HG02885 (cell line): ENCODE measurements around the gene EPB41.
"Not testable (repeated sequence)": the region's sequence is repeated elsewhere in the genome, so short reads cannot be mapped to it uniquely, and the experiment has no call there.

Source experiments
- ATAC-seq: cut with Tn5 transposase; IDR thresholded peaks from one replicate; pipeline ENCODE4 v1.9.1; 2021; ENCODE audit warnings: mild to moderate bottlenecking; ENCODE audit not compliant: unreplicated experiment, poor library complexity

EPB41 gene

DNA sequence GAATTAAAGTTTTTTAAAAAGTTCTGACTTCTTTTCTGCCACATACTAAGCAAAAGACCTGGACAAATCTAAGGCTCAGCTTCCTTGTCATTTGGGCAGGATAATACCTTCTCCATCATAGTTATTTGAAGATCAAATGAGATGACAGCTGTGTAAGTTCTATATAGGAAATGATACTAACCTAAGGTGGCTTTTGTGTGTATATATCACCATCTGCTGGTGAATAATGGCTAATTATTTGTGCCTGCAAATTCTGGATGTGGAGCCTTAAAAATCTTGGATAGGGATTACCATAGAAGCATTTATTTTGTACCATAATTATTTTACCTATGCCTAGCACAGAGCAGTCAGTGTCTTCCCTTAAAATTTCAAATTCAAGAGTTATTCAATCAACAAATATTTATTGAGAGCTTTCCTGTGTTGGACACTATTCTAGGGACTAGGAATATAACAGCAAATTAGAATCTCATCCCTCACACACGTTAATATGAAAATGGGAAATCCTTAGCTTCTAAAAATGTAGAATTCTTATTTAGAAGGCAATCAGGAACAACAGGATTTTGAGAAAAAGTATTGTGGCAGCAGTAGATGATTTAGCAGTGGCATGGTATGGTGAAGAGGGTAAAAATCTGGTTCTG, 119.6 kb downstream of the EPB41 start:
- ATAC-seq, result no peak

- no peak for ATAC-seq
Measured at GRCh38 chr1:29043274-29043965, 129.1 kb downstream of the EPB41 start.

GRCh38 chr1:29044010-29044409, 129.6 kb downstream of the EPB41 start:
- no peak for ATAC-seq

DNA sequence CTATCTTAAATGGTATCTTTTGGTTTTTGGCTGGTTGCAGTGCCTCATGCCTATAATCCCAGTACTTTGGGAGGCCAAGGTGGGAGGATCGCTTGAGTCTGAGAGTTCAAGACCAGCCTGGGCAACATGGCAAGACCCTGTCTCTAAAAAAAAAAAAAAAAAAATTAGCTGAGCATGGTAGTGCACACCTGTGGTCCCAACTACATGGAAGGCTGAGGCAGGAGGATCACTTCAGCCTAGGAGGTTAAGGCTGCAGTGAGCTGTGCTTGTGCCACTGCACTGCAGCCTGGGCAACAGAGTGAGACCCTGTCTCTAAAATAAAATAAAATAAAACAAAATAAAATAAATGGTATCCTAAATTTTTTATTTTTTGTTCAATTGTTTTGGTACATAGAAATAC, 131.3 kb downstream of the EPB41 start:
- not testable (repeated sequence) for ATAC-seq

- ATAC-seq, result no peak
Measured at GRCh38 chr1:29047142-29047541, 132.8 kb downstream of the EPB41 start.

DNA sequence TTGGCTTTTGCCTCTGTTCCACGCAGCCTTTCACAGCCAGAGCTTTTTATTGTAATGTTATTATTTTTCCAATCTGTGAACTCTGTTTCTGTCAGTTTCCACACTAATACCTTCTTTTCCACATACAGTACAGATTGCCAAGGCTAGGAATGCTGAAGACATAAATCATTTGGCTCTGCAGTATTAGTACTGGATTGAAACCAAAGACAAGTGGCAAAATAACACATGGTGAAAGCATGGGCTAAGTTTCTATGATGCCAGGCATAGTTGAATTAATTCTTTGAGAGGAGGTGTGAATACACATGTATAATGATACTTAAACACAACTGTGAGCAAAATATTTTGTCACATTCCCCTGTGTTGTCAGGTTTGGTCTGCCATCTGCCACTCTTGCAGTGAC, 135.8 kb downstream of the EPB41 start:
- ATAC-seq, result no peak

GRCh38 chr1:29052100-29052499, 137.7 kb downstream of the EPB41 start:
- ATAC-seq, result no peak

DNA sequence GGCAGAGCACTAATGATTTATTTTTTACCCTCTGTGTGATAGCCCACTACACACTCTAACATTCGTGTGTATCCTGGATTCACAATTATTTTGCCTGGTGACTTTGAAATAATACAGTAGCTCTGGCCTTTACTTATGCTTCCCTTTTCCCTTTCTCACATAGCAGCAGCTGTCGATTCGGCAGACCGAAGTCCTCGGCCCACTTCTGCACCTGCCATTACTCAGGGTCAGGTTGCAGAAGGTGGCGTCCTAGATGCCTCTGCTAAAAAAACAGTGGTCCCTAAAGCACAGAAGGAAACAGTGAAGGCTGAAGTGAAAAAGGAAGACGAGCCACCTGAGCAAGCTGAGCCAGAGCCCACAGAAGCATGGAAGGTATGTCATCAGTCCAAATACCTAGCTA, 138.6 kb downstream of the EPB41 start:
- no peak for ATAC-seq

GRCh38 chr1:29055160-29055559, 140.8 kb downstream of the EPB41 start:
- ATAC-seq, result no peak

- no peak for ATAC-seq
Measured at GRCh38 chr1:29056256-29056655, 141.9 kb downstream of the EPB41 start.

DNA sequence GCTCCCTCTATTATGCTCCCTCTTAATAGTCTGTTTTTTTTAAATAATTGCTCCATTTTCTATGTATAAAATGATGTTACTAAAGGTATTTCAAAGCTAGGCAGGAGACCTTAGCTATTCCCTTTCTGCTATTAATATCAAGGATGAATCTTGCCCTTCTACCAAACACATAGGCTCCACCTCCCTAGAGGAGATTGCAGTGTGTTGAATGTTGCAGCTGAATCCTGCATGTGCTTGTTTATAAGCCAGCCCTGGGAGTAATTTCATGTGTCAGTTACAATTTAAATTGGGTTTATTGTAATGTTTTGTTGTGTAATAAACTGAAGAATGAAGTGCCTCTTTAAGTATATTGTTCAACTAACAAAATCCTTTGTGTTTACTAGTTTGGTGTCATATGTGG, 143.3 kb downstream of the EPB41 start:
- ATAC-seq, result no peak

DNA sequence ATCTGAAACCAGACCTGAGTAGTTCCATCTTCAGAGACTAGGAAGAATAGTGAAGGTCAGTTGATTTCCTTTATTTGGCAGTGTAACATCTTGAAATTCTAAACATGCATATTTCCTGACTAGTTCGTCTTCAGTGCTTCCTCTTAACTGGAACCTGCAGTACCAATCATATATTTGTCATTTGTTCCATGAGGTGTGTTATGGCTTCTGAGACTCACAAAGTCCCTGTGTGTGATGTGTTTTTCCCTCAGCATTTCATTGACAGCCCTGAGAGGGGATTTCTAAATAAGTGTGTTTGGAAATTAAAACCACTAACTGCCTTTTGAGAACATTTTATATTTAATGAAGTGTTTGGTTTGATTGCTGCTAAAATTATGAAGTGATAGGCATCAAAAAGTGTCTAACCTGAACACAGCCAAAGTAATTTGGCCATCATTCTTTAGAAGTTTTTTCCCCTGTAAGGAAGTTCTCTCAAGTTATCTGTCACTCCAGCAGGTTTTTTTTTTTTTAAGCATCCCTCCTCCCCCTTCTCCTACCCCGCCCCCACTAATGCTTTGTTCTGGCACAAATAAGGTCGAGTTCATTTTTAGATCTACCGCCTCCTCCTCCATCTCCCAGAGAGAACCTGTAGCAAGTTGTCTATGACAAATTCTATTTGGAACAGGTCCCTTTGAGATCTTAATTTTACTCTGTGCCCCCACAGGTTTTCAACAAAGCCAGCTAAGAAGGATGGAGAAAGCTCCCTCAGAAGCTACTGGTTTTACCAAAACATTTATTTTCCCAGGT, 148.0 kb downstream of the EPB41 start:
- no peak for ATAC-seq

DNA sequence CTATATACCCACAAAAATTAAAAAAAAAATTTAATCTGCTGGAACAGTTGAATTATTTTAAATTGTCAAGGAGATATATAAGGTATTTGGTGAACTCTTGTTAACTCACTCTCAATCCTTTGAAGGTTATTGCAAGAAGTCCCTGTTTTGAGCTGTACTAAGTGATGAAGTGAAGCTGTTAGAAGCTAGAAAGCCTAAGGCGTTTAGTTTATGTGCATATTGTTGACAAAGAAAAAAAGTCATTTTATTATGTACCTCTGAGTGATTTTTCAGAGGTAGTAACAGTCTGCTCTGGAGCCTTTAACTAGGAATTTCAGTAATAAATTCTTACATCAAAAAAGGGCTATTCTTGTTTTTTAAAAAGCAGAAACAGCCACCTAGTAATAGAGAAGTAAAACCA, 149.7 kb downstream of the EPB41 start:
- no peak for ATAC-seq

GRCh38 chr1:29077155-29077554, 162.8 kb downstream of the EPB41 start:
- ATAC-seq, result no peak

DNA sequence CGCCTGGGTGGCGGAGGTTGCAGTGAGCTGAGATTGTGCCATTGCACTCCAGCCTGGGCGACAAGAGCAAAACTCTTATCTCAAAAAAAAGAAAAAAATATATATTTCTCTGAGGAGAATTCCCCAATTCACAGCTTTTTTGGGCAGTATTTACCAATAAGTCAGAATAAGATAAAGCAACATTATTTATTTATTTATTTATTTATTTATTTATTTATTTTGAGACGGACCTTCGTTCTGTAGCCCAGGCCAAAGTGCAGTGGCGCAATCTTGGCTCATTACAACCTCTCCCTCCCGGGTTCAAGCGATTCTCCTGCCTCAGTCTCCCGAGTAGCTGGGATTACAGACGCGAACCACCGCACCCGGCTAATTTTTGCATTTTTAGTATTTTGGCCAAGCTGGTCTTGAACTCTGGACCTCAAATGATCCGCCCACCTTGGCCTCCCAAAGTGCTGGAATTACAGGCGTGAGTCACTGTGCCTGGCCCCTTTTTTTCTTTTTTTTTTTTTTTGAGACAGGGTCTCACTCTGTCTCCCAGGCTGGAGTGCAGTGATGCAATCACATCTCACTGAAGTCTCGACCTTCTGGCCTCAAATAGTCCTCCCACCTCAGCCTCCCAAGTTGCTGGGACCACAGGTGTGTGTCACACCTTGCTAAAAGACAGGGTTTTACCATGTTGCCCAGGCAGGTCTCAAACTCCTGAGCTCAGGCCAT, 165.7 kb downstream of the EPB41 start:
- ATAC-seq, result not testable (repeated sequence)

GRCh38 chr1:29081201-29081600, 166.8 kb downstream of the EPB41 start:
- ATAC-seq, result no peak

GRCh38 chr1:29082519-29082918, 168.2 kb downstream of the EPB41 start:
- ATAC-seq, result no peak

- no peak for ATAC-seq
Measured at GRCh38 chr1:29083317-29084195, 169.2 kb downstream of the EPB41 start.

DNA sequence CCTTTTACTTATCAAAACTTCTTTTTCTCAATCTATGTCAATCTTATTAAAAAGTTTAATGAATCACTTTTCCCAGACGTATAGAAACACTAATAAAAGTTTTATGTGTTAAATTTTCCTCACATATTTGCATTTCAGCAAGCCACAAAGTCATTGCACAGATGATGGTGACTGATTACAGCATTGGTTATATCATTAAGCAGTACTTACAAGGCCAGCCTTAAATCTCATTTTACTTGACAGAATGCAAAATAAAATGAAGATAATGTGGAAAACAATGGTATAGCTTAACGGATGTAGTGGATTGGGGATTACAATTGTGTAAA, 169.8 kb downstream of the EPB41 start:
- no peak for ATAC-seq
